GM23338 (cell line): ENCODE data around the gene PRDM11. TPM values are rescaled to one million over a fixed set of nuclear protein-coding genes. Genes with fewer than 3 reads are reported as not detected.

Experiments
- ATAC-seq: fragments of 200-7000 bp; cut with Tn5 transposase; 3 replicates; pipeline ENCODE4 v1.9.1; 2020
- DNase-seq: peaks from one replicate; pipeline ENCODE4 v3.0.0-alpha.2; 2015; ENCODE audit warnings: low spot score
- H2AFZ ChIP-seq: fragments of 200-600 bp; sonication (generic); 2 replicates; pipeline ENCODE4 v1.8.0; 2016; ENCODE audit warnings: antibody characterized with exemption, mild to moderate bottlenecking, moderate library complexity
- H3F3A ChIP-seq: fragments of 200-600 bp; sonication (generic); replicated peaks from 2 replicates; pipeline ENCODE4 v1.8.0; 2017; ENCODE audit warnings: antibody characterized with exemption, mixed run types, low read depth
- H3K27ac ChIP-seq: fragments of 200-600 bp; sonication (generic); 2 replicates; pipeline ENCODE4 v1.6.1; 2016; ENCODE audit warnings: low read depth
- H3K27me3 ChIP-seq: fragments of 200-600 bp; sonication (generic); 2 replicates; pipeline ENCODE4 v1.8.0; 2016; ENCODE audit warnings: mild to moderate bottlenecking, mixed run types, moderate library complexity; ENCODE audit not compliant: insufficient read depth
- H3K36me3 ChIP-seq: fragments of 200-600 bp; sonication (generic); 2 replicates; pipeline ENCODE4 v1.8.0; 2016; ENCODE audit warnings: mild to moderate bottlenecking; ENCODE audit not compliant: insufficient read depth
- H3K4me1 ChIP-seq: fragments of 200-600 bp; sonication (generic); 2 replicates; pipeline ENCODE4 v1.8.0; 2016; ENCODE audit warnings: mild to moderate bottlenecking, moderate library complexity; ENCODE audit not compliant: insufficient read depth
- H3K4me2 ChIP-seq: fragments of 200-600 bp; sonication (generic); 2 replicates; pipeline ENCODE4 v1.7.1; 2017; ENCODE audit warnings: mixed run types
- H3K4me3 ChIP-seq: fragments of 200-600 bp; sonication (generic); 2 replicates; pipeline ENCODE4 v1.6.1; 2016; ENCODE audit warnings: mixed run types
- H3K79me2 ChIP-seq: fragments of 200-600 bp; sonication (generic); replicated peaks from 2 replicates; pipeline ENCODE4 v1.8.0; 2017; ENCODE audit warnings: mild to moderate bottlenecking; ENCODE audit not compliant: insufficient read depth
- H3K9me2 ChIP-seq: fragments of 200-600 bp; sonication (generic); 2 replicates; pipeline ENCODE4 v1.8.0; 2017; ENCODE audit not compliant: insufficient read depth
- H4K20me1 ChIP-seq: fragments of 200-600 bp; sonication (generic); replicated peaks from 2 replicates; pipeline ENCODE4 v1.8.0; 2017; ENCODE audit warnings: mild to moderate bottlenecking; ENCODE audit not compliant: insufficient read depth
- H3K27ac Mint-ChIP-seq: 2 replicates; pipeline ENCODE4 v1.8.0; 2020; ENCODE audit warnings: inconsistent platforms, mild to moderate bottlenecking, moderate library complexity, mixed read lengths
- H3K27me3 Mint-ChIP-seq: 3 replicates; pipeline ENCODE4 v1.8.0; 2022; ENCODE audit warnings: low read depth, mild to moderate bottlenecking, moderate library complexity, mixed read lengths, inconsistent platforms; ENCODE audit not compliant: insufficient read depth, poor library complexity
- H3K36me3 Mint-ChIP-seq: 3 replicates; pipeline ENCODE4 v1.8.0; 2021; ENCODE audit warnings: low read depth, mild to moderate bottlenecking, inconsistent platforms, moderate library complexity, mixed read lengths
- H3K4me1 Mint-ChIP-seq: 3 replicates; pipeline ENCODE4 v1.8.0; 2020; ENCODE audit warnings: mild to moderate bottlenecking, inconsistent platforms, mixed read lengths
- H3K4me3 Mint-ChIP-seq: 3 replicates; pipeline ENCODE4 v1.8.0; 2021; ENCODE audit warnings: moderate library complexity, mild to moderate bottlenecking, inconsistent platforms, mixed read lengths
- H3K9me3 Mint-ChIP-seq: 3 replicates; pipeline ENCODE4 v1.8.0; 2020; ENCODE audit warnings: moderate library complexity, mild to moderate bottlenecking, inconsistent platforms, mixed read lengths
- CREB1 ChIP-seq: fragments of 250-450 bp; sonication (Bioruptor Pico); IDR thresholded peaks from 2 replicates; pipeline ENCODE4 v1.5.0; 2020; ENCODE audit warnings: low read depth, mild to moderate bottlenecking, moderate library complexity
- EZH2 ChIP-seq: fragments of 200-600 bp; sonication (generic); IDR thresholded peaks from one replicate; pipeline ENCODE4 v1.8.0; 2017; ENCODE audit warnings: antibody characterized with exemption, mild to moderate bottlenecking, low read depth; ENCODE audit not compliant: unreplicated experiment
- EZH2phosphoT487 ChIP-seq: fragments of 200-600 bp; sonication (generic); IDR thresholded peaks from one replicate; pipeline ENCODE4 v1.8.1; 2018; ENCODE audit warnings: antibody characterized with exemption; ENCODE audit not compliant: unreplicated experiment
- JUNB ChIP-seq: IDR thresholded peaks from one replicate; pipeline ENCODE4 v1.6.1; 2016; ENCODE audit warnings: antibody characterized with exemption; ENCODE audit not compliant: unreplicated experiment
- NANOG ChIP-seq: IDR thresholded peaks from 2 replicates; pipeline ENCODE4 v1.6.1; 2016; ENCODE audit warnings: antibody characterized with exemption, borderline replicate concordance
- POLR2AphosphoS5 ChIP-seq: IDR thresholded peaks from 2 replicates; pipeline ENCODE4 v1.6.1; 2016; ENCODE audit warnings: antibody characterized with exemption, low read depth
- STAT1 ChIP-seq: IDR thresholded peaks from one replicate; pipeline ENCODE4 v1.6.1; 2016; ENCODE audit warnings: antibody characterized with exemption; ENCODE audit not compliant: unreplicated experiment
- ZNF114 ChIP-seq: fragments of 250-450 bp; sonication (Bioruptor Pico); IDR thresholded peaks from 2 replicates; pipeline ENCODE4 v1.5.0; 2020; ENCODE audit warnings: mild to moderate bottlenecking, moderate library complexity
- polyA plus RNA-seq: library from polyadenylated mRNA; unstranded; fragments of >200 nt; fragmentation: Nextera tagmentation; extraction: Ambion mirVana; gene quantifications from 2 replicates; pipeline ENCODE4 v1.2.1, GENCODE V29; 2016
- total RNA-seq: library from RNA; depleted of rRNA; stranded (reverse); fragments of >200 nt; shearing (Covaris generic); gene quantifications from 2 replicates; pipeline ENCODE4 v1.2.3, GENCODE V29; 2014
- TF ChIP-seq, protein P1 (sequence below): IDR thresholded peaks from one replicate; pipeline ENCODE4 v1.6.1; 2018; ENCODE audit warnings: antibody characterized with exemption; ENCODE audit not compliant: unreplicated experiment
- TF ChIP-seq, protein P2 (sequence below), 2 experiments: fragments of 200-600 bp in 1 of 2; sonication (generic) in 1 of 2; conservative IDR thresholded peaks; 2 replicates each; pipeline versions ENCODE4 v1.5.1 to v1.6.1; 2016 to 2017; ENCODE audit warnings: antibody characterized with exemption in 2 of 2, low read depth in 2 of 2, mild to moderate bottlenecking in 2 of 2, moderate library complexity in 1 of 2

The PRDM11 gene
- total and polyA plus RNA-seq, 2 experiments from 2014 or later = 0.97 to 10.4 TPM

GRCh38 chr11:45174168-45174835 lies 27.9 kb downstream of the PRDM11 start:
- Mint-ChIP-seq H3K27ac (no peak overlapping the region), H3K36me3 (no peaks in the 10 kb centered on the region), H3K4me1 (peaks cover 5% of the 10 kb centered on the region; the same call in 1 of the 3 replicates), H3K4me3 (no peak overlapping the region), H3K27me3 (no peaks in the 10 kb centered on the region), H3K9me3 (no peaks in the 10 kb centered on the region)
- H3K4me2 ChIP-seq = no peak overlapping the region
- no peak overlapping the region for H3K27ac ChIP-seq
- H4K20me1 ChIP-seq = peaks cover 5% of the 10 kb centered on the region; the same call in 1 of the 2 replicates
- H3F3A ChIP-seq = no peaks in the 10 kb centered on the region
- TF ChIP-seq EZH2 = no peak
- no peak for TF ChIP-seq JUNB
- TF ChIP-seq, protein P1, sequence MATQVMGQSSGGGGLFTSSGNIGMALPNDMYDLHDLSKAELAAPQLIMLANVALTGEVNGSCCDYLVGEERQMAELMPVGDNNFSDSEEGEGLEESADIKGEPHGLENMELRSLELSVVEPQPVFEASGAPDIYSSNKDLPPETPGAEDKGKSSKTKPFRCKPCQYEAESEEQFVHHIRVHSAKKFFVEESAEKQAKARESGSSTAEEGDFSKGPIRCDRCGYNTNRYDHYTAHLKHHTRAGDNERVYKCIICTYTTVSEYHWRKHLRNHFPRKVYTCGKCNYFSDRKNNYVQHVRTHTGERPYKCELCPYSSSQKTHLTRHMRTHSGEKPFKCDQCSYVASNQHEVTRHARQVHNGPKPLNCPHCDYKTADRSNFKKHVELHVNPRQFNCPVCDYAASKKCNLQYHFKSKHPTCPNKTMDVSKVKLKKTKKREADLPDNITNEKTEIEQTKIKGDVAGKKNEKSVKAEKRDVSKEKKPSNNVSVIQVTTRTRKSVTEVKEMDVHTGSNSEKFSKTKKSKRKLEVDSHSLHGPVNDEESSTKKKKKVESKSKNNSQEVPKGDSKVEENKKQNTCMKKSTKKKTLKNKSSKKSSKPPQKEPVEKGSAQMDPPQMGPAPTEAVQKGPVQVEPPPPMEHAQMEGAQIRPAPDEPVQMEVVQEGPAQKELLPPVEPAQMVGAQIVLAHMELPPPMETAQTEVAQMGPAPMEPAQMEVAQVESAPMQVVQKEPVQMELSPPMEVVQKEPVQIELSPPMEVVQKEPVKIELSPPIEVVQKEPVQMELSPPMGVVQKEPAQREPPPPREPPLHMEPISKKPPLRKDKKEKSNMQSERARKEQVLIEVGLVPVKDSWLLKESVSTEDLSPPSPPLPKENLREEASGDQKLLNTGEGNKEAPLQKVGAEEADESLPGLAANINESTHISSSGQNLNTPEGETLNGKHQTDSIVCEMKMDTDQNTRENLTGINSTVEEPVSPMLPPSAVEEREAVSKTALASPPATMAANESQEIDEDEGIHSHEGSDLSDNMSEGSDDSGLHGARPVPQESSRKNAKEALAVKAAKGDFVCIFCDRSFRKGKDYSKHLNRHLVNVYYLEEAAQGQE = no peak
- TF ChIP-seq NANOG = no peak
- no peaks in the 10 kb centered on the region for H3K9me2 ChIP-seq
- no peak overlapping the region for H3K4me3 ChIP-seq
- no peak for DNase-seq
- no peaks in the 10 kb centered on the region for H3K36me3 ChIP-seq
- no peaks in the 10 kb centered on the region for H3K27me3 ChIP-seq
- no peaks in the 10 kb centered on the region for H3K4me1 ChIP-seq
- no peak overlapping the region for H2AFZ ChIP-seq
- 0 out of 2 replicates have a peak, but pooled peaks cover under 1% of the 10 kb centered on the region for H3K79me2 ChIP-seq
- ATAC-seq = no peak

DNA sequence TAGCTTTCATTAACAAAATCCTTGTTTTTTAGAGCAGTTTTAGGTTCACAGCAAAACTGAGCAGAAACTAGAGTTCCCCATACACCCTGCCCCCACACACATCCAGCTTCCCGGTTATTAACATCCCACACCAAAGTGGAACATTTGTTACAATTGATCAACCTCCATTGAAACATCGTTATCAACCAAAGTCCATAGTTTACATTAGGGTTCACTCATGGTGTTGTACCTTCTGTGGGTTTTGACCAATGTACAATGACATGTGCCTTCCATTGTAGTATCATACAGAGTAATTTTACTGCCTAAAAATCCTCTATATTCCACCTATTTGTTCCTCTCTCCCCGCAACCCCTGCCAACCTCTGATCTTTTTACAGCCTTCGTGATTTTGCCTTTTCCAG lies 28.5 kb downstream of the PRDM11 start:
- Histone ChIP-seq H3K27ac (no peak overlapping the region), H3K4me2 (no peak overlapping the region), H3K9me2 (no peaks in the 10 kb centered on the region), H3K4me1 (peaks cover 5% of the 10 kb centered on the region; the same call in 1 of the 2 replicates), H3K4me3 (no peak overlapping the region), H3F3A (peaks cover 4% of the 10 kb centered on the region; the same call in 1 of the 2 replicates), H3K36me3 (no peaks in the 10 kb centered on the region), H3K79me2 (no peaks in the 10 kb centered on the region), H3K27me3 (0 out of 2 replicates have a peak, but pooled peaks cover 5% of the 10 kb centered on the region), H2AFZ (no peak overlapping the region), H4K20me1 (peaks cover 5% of the 10 kb centered on the region; the same call in 1 of the 2 replicates)
- ATAC-seq = no peak
- no peak for DNase-seq
- peaks cover 7% of the 10 kb centered on the region for H3K4me1 Mint-ChIP-seq
- no peak overlapping the region for H3K27ac Mint-ChIP-seq
- H3K9me3 Mint-ChIP-seq = no peaks in the 10 kb centered on the region; the same call in 2 of the 3 replicates
- H3K36me3 Mint-ChIP-seq = no peaks in the 10 kb centered on the region; the same call in 2 of the 3 replicates
- H3K4me3 Mint-ChIP-seq = no peak overlapping the region
- H3K27me3 Mint-ChIP-seq = peaks cover 3% of the 10 kb centered on the region
- TF ChIP-seq NANOG (no peak), CREB1 (CRISPR knock-in tag) (no peak), POLR2AphosphoS5 (no peak), EZH2phosphoT487 (no peak), JUNB (no peak), STAT1 (no peak), ZNF114 (no peak)
- TF ChIP-seq, protein P2, sequence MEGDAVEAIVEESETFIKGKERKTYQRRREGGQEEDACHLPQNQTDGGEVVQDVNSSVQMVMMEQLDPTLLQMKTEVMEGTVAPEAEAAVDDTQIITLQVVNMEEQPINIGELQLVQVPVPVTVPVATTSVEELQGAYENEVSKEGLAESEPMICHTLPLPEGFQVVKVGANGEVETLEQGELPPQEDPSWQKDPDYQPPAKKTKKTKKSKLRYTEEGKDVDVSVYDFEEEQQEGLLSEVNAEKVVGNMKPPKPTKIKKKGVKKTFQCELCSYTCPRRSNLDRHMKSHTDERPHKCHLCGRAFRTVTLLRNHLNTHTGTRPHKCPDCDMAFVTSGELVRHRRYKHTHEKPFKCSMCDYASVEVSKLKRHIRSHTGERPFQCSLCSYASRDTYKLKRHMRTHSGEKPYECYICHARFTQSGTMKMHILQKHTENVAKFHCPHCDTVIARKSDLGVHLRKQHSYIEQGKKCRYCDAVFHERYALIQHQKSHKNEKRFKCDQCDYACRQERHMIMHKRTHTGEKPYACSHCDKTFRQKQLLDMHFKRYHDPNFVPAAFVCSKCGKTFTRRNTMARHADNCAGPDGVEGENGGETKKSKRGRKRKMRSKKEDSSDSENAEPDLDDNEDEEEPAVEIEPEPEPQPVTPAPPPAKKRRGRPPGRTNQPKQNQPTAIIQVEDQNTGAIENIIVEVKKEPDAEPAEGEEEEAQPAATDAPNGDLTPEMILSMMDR (conservative IDR thresholded peaks at IDR 0.05; ENCODE audit: low read depth in 2 of 2) = no peak
